BJ (cell line): ENCODE data around the gene NINJ2. TPM values are rescaled to one million over a fixed set of nuclear protein-coding genes. Genes with fewer than 3 reads are reported as not detected.

ENCODE experiments used
- CTCF ChIA-PET: fragments of 350-600 bp; formaldehyde crosslinking; extraction: SDS; loops from one replicate; lab custom pipeline; 2021; ENCODE audit warnings: antibody characterized with exemption, inconsistent platforms; lab: Yijun Ruan, JAX
- POLR2A ChIA-PET: fragments of 300-600 bp; sonication (Branson Sonifier 250); formaldehyde crosslinking; extraction: SDS; loops from one replicate; lab custom pipeline; 2021; ENCODE audit warnings: antibody characterized with exemption; lab: Charles Lee
- DNase-seq: peaks from one replicate; pipeline ENCODE4 v3.0.0-alpha.2; 2011; ENCODE audit warnings: low read depth
- H3K27me3 ChIP-seq: 2 replicates; pipeline ENCODE4 v1.6.0; 2011; ENCODE audit warnings: low read length; ENCODE audit not compliant: control insufficient read depth, insufficient read depth
- H3K36me3 ChIP-seq: 2 replicates; pipeline ENCODE4 v1.5.1; 2011; ENCODE audit warnings: low read length; ENCODE audit not compliant: control insufficient read depth, insufficient read depth
- H3K4me3 ChIP-seq: 2 replicates; pipeline ENCODE4 v1.5.1; 2011; ENCODE audit warnings: low read depth, mild to moderate bottlenecking, control low read depth, low read length
- polyA plus RNA-seq: library from polyadenylated mRNA; depleted of rRNA; stranded (reverse); fragments of >200 nt; gene quantifications from 2 replicates; pipeline ENCODE4 v1.2.3, GENCODE V29; 2011
- TF ChIP-seq, protein P1 (sequence below): IDR thresholded peaks from 2 replicates; pipeline ENCODE4 v1.5.1; 2011; ENCODE audit warnings: low read depth, mild to moderate bottlenecking, control low read depth, inconsistent platforms, low read length, moderate library complexity; ENCODE audit not compliant: insufficient read depth

The NINJ2 gene
- polyA plus RNA-seq, 1 experiment = 0.32 TPM

GRCh38 chr12:526089-526488, 137.2 kb downstream of the NINJ2 start:
- ChIA-PET CTCF (no interaction called here), POLR2A (no interaction called here)
- DNase-seq = no peak
- H3K36me3 ChIP-seq = no peaks in the 10 kb centered on the region
- TF ChIP-seq, protein P1, sequence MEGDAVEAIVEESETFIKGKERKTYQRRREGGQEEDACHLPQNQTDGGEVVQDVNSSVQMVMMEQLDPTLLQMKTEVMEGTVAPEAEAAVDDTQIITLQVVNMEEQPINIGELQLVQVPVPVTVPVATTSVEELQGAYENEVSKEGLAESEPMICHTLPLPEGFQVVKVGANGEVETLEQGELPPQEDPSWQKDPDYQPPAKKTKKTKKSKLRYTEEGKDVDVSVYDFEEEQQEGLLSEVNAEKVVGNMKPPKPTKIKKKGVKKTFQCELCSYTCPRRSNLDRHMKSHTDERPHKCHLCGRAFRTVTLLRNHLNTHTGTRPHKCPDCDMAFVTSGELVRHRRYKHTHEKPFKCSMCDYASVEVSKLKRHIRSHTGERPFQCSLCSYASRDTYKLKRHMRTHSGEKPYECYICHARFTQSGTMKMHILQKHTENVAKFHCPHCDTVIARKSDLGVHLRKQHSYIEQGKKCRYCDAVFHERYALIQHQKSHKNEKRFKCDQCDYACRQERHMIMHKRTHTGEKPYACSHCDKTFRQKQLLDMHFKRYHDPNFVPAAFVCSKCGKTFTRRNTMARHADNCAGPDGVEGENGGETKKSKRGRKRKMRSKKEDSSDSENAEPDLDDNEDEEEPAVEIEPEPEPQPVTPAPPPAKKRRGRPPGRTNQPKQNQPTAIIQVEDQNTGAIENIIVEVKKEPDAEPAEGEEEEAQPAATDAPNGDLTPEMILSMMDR = no peak
- peaks cover 5% of the 10 kb centered on the region; the same call in 1 of the 2 replicates for H3K27me3 ChIP-seq
- no peak overlapping the region for H3K4me3 ChIP-seq

- ChIA-PET POLR2A (no interaction called here), CTCF (interaction anchor here (0.8 kb wide), 1 partner anchor 19 kb away, joined by 3 read pairs; no protein-coding TSS in a partner anchor)
These were observed 138.9 kb downstream of the NINJ2 start for GRCh38 chr12:524167-524951.

GRCh38 chr12:522692-523378, 140.4 kb downstream of the NINJ2 start:
- ChIA-PET POLR2A (no interaction called here), CTCF (interaction anchor here (0.9 kb wide), 1 partner anchor 80 kb away, joined by 3 read pairs; no protein-coding TSS in a partner anchor)
- peaks cover 8% of the 10 kb centered on the region for H3K27me3 ChIP-seq
- DNase-seq = no peak
- TF ChIP-seq, protein P1 = no peak
- H3K36me3 ChIP-seq = no peaks in the 10 kb centered on the region
- no peak overlapping the region for H3K4me3 ChIP-seq

More at GRCh38 chr12:524167-524951, 138.9 kb downstream of the NINJ2 start:
- DNase-seq = no peak
- TF ChIP-seq, protein P1 = no peak
- H3K36me3 ChIP-seq = no peaks in the 10 kb centered on the region
- H3K27me3 ChIP-seq = peaks cover 5% of the 10 kb centered on the region
- H3K4me3 ChIP-seq = no peak overlapping the region

- CTCF ChIA-PET = interaction anchor here (1.6 kb wide), 1 partner anchor 27 kb away, joined by 4 read pairs; no protein-coding TSS in a partner anchor
These were observed 143.1 kb downstream of the NINJ2 start for GRCh38 chr12:520119-520518.

More at GRCh38 chr12:520119-520518, 143.1 kb downstream of the NINJ2 start:
- TF ChIP-seq, protein P1 = no peak
- H3K36me3 ChIP-seq = no peaks in the 10 kb centered on the region
- POLR2A ChIA-PET = no interaction called here
- no peak overlapping the region for H3K4me3 ChIP-seq
- DNase-seq = no peak
- H3K27me3 ChIP-seq = peaks cover 8% of the 10 kb centered on the region
